Fibroblast of skin of right quadriceps (primary cell): ENCODE data around the gene SIRPB2.
A peak's percentile ranks its signal among the peaks of the same experiment; 100 is the strongest.
"Not testable (repeated sequence)": the region's sequence is repeated elsewhere in the genome, so short reads cannot be mapped to it uniquely, and the experiment has no call there.

Experiments used
- DNase-seq: peaks from one replicate; pipeline ENCODE4 v3.0.0-alpha.2; 2013

SIRPB2 gene

DNA sequence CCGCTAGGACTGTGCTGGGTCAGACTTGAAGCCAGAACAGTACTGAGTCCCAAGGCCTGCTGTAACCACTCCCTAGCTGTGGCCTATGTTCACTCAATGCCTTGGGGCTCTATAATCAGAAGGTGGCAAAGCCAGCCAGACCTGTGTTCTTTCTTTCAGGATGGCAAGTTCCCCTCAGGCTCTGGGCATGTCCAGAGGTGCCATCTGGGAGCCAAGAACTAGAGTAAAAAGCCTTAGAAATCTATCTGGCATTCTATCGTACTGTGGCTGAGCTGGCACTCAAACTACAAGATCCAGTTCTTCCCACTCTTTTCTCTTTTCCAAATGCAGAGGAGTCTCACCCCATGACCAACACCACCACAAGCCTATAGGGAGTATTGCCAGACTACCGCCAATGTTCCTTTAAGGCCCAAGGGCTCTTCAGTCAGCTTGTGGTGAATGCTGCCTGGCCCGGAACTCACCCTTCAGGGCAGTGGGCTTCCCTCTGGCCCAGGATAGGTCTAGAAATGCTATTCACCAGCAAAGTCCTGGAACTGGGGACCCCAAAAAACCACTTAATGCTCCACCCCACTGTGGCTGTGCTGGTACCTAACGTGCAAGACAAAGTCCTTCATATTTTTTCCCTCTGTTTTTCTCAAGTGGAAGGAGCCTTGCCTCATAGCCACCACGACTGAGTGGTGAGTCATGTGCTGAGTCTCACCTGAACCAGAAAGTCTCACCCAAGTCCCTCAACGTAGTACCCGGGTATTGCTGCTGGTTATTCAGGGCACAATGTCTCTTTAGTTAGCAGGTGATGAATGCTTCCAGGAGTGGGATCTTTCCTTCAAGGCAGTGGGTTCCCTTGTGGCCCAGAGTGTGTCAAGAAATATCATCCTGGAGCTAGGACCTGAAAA is 8.6 kb upstream of the SIRPB2 start:
- DNase-seq = no peak

DNA sequence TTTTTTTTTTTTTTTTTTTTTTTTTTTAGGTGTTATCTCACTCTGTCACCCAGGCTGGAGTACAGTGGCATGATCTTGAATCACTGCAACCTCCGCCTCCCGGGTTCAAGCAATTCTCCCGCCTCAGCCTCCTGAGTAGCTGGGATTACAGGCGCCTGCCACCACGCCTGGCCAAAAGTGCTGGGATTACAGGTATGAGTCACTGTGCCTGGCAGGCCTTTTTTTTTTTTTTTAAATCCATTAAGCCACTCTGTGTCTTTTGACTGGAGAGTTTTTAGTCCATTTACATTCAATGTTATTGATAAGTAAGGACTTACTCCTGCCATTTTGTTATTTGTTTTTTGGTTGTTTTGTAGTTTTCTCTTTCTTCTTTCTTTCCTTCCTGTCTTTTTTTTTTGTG is 6.2 kb upstream of the SIRPB2 start:
- DNase-seq = not testable (repeated sequence)

DNA sequence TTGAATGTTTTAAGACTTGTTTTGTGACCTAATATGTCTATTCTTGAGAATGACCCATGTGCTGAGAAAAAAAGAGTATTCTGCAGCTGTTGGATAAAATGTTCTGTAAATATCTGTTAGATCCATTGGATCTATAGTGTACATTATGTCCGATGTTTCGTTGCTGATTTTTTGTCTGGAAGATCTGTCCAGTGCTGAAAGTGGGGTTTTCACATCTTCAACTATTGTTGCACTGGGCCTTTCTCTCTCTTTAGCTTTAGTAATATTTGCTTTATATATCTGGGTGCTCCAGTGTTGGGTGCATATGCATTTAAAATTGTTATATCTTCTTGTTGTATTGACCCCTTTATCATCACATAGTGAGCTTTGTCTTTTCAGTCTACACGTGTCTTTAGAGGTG is 5.7 kb upstream of the SIRPB2 start:
- no peak for DNase-seq

DNA sequence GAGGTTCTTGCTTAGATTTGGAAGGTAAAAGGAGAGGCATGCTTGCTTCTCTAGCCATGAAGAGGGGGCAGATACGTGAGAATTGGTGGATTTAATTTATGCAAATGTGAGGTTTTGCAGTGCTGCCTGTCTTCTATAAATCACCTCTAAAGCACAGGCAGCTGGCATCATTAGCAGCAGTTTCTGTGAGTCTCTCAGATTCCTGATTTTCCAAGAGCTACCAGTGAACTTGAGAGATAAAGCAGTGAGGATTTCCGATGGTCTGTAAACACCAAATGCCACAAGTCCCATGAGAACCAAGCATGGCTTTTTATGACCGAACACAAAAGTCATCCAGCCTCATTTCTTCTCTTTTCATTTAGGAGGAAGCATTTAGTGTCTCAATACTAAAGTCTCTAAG is 3.2 kb upstream of the SIRPB2 start:
- no peak for DNase-seq

DNA sequence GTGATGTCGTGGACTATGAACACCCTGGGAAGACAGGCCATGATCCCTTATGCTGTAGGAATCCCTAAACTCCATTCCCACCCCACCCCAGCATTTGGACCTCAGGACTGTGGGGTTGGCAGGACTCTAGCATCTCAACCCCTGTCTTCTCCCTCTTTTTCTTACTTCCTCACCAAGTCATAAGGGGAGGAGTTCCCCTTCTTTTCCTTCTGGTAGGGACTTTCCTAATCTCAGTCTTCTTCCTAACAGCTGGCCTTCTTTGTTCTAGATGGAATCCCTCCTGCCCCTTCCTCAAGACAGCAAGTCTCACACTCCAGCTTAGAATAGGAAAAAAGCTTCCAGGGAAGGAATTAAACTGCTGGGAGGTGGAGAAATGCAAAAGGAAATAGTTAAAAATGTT is 2.3 kb upstream of the SIRPB2 start:
- DNase-seq = no peak

DNA sequence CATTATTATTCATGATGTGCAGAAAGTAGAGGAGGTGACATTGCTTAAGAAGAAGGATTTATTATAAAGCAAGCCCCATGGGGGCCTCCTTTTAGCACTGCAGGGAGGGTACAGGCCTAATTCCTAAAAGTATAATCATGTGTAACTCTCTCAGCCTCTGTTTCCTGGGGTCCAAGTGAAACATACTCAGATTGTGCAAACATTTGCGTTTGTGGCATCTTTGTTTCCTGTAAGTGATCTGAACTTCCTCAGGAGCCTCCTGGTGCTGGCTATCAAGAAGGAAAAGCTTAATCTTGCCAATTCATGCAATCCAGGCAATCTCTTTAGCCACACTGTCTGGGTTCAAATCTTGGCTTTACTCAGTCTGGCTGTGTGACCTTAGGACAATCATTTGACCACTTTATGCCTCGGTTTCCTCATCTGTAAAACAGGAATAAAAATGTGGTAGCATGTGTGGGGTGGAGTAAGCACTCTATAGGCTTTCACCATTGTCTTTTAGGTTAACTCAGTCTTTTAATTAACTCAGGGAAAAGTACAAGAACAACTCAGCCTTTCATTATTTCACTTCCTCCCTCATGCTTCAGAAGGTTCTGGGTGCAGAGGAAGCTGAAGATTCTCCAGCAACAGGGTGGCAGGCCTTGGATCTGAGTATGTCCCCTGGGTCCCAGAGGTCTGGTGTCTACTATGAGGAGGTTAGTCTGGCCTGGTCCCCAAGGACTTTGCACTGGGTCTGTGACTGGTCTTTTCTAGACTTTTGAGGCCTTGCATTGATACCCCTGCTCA is 831 bp upstream of the SIRPB2 start:
- DNase-seq = no peak

DNA sequence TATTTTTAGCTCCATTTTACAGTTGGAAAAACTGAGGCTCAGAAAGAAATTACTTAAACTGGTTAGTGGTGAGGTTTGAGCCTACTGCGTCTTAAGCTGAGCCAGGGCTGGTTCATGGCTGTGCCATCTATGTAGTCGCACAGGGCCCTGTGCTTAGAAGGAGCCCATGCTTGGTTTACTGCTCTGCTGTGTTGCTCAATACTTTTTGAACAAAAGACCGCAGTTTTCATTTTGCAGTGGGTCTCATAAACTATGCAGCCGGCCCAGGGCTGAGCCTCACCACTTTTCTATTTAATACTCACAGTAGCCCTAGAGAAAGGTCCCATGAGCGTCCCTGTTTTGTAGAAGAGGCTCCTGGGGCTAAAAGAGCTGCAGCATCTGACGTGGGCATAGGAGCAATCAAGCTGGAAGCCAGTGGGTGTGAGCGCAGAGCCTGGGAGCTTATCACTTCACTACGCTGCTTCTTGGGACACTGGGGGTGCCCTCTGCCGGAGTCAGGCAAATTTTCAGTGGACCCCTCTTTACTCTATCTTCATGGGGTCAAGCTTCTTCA is 501 bp downstream of the SIRPB2 start:
- no peak for DNase-seq

DNA sequence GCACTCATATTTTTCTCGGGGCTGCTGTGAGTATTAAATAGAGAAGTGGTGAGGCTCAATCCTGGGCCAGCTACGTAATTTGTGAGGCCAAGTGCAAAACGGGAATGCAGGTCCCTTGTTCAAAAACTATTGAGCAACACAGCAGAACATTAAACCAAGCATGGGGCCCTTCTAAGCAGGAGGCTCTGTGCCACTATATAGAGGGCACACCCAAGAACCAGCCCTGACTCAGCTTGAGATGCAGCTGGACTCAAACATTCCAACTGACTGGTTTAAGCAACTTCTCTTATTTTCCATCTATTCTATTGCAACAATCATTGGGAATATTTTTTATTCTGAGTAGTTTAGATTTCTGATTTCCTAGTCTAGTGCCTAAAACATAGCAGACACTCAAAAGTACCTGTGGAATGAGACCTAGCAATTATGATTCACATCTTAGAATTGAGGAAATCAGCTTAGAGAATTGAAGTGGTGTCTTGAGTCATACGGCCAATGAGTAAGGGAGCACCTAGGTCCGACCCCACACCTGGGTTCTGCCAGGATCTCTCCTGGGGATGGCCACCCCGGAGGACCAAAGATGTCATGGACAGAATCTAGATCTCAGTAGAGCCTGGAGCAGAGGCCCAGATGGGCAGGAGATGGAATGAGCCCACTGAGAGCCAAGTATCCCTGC is 1.3 kb downstream of the SIRPB2 start:
- DNase-seq = no peak

DNA sequence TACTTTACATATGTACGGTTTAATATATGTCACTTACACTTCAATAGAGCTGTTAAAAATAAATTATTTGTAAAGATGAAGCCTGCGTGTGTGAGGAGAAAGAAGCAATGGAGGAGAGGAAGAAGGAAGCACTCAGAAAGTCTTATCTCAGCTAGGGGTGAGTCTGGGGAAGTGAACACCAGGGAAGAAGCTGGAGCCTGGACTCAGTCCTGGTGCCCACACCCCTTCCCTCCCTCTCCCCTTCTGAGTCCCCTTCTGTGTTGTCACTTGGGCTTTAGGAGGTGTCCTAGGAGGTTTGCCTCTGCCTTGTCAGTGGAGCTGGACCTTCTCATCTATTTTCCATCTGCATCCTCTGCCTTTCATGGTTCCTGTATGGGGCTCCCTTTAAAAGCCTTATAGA is 1.9 kb downstream of the SIRPB2 start:
- no peak for DNase-seq

DNA sequence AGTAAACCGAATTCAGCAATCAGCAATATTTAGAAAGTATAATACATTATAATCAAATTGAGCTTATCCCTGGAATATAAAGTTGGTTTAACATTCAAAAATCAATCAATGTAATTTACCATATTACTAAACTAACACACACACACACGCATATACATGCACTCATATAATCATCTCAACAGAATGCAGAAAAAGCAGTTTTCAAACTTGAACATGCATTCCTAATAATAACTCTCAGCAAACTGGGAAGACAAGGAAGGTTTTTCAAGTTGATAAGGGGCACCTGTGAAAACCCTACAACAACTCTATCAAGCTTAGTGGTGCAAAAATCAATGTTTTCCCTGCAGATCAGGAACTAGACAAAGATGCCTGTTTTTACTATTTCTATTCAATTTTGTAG is 4.7 kb downstream of the SIRPB2 start:
- DNase-seq = no peak

DNA sequence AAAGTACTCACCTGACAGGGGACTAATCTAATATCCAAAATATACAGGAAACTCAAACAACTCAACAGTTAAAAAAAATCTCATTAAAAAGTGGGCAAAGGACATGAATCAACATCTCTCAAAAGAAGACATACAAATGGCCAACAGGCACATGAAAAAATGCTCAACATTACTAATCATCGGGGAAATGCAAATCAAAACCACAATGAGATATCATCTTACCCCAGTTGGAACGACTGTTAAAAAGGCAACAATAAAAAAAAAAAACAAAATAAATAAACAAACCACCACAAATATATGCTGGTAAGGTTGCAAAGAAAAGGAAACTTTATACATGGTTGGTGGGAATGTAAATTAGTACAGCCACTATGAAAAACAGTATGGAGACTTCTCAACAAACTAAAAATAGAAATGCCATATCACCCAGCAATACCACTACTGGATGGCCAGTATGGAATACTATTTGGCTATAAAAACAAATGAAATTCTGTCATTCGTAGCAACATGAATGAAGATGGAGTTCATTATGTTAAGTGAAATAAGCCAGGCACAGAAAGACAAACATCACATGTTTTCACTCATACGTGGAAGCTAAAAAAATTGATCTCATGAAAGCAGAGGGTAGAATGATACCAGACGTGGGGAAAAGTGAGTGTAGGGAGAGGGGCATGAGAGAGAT is 6.6 kb downstream of the SIRPB2 start:
- DNase-seq = no peak

DNA sequence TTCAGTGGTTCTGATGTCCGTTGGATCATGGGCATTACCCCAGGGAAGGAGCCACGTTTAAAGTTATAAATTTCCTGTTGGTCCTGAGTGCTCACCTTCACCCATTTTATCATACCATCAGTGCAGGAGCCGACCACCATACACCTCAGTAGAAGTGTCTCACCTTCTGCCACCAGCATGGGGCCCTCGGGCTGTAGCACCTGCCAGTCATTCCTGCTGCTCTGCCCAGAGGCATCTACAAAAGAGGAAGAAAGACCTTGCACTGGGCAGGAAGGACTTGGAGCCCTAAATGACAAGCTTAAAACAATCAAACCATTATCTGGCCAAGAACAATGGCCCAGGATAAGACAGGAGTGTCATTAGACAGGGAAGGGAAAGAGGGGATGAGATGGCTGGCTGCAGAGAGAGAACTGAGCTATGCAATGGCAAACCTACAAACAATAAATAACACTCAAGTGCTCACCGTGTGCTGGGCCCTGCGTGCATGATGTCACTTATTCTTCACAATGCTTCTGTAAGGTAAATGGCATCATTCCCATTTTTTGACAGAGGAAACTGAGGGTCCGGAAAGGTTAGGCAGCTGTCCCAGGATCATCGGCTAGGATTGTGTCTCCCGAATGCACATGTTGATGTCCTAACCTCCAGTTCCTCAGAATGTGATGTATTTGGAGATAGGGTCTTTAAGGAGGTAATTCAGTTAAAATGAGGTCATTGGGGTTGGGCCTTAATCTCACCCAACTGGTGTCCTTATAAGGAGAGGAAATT is 11.2 kb downstream of the SIRPB2 start:
- no peak for DNase-seq

DNA sequence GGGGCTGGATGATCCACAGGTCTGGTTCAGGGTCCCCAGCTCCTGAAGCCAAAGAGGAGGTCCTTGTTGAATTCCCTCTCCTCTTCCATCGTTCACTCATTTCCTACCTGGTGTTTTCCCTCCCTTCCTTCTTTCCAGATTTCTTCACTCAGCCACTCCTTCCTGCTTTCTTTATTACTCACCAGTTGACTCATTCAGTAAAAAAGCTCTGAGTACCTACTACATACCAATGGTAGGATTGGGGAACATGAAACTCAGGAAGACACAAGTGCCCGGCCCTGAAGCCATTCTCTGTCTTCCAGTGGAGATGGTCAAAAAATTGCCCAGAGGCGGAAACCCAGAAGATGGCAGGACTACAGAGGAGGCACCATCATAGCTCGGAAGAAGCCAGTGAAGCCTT is 12.7 kb downstream of the SIRPB2 start:
- DNase-seq = peak; percentile 28

DNA sequence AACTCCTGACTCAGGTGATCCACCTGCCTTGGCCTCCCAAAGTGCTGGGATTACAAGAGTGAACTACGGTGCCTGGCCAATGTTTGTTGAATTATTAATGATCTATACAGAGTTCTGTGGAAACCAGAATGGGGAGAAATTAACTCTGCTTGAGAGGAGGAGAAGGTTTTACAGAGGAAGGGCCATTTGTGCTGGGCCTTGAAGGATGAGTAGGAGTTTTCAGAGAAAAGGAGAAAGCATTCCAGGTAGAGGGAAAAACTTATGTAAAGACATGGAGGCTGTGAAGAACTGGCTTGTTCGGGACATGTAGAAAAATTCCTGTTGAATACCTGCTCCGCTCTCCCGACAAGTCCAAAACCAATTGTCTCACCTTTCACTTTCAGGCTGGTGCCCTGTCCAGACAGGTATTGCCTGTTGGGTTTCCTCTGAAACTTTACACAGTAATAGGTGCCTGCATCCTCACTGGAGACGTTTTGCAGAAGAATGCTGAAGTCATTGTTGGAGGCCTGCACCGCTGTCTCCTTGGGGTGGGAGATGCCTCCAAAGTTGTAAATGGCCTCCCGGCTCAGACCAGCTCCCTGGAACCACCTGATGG is 13.2 kb downstream of the SIRPB2 start:
- no peak for DNase-seq

DNA sequence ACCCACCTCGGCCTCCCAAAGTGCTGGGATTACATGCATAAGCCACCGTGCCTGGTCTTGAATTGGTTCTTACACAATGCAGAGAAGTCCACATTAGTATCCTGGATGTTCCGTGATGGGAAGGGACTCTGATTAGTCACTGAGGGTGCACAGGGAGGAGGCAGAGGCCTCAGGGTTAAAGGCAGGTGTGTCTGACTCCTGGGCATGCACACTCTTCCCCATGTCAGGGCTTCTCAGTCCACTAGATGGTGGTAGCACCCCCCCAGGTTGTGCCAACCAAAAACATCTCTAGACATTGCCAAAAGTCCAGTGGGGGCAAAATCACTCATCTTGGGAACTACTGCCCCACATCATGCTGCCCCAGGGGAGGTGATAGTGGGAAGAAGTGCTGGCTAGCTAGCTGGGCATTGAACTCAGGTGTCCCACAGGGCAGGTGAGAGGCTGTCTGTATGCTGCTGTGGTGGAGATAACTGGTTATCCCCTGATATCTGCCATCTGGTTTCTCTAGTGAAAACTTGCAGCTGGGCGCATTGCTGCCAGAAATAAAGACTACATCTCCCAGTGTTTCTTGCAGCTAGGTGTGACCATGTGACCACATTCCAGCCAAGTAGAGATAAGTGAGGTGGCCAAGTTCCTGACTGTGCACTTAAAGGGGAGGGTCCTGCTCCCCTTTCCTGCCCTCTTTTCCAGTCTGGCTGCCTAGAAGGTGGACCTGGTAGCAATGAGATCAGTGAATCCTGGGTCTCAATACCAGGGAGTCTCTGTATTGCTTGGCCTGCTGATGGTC is 16.2 kb downstream of the SIRPB2 start:
- no peak for DNase-seq

DNA sequence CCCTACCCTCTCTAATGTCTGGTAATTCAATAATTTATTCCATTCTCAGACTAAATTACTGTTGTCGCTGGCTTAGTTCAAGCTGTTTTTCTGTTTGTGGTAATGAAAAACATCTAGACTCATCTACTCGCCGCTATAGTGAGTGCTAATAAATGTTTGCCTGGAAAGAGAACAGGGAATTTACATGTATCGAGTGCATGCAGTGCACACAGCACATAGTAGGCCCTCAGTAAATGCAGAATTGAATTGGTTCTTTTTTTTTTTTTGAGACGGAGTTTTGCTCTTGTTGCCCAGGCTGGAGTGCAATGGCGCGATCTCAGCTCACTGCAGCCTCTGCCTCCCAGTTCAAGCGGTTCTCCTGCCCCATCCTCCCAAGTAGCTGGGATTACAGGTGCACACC is 16.9 kb downstream of the SIRPB2 start:
- DNase-seq = no peak

DNA sequence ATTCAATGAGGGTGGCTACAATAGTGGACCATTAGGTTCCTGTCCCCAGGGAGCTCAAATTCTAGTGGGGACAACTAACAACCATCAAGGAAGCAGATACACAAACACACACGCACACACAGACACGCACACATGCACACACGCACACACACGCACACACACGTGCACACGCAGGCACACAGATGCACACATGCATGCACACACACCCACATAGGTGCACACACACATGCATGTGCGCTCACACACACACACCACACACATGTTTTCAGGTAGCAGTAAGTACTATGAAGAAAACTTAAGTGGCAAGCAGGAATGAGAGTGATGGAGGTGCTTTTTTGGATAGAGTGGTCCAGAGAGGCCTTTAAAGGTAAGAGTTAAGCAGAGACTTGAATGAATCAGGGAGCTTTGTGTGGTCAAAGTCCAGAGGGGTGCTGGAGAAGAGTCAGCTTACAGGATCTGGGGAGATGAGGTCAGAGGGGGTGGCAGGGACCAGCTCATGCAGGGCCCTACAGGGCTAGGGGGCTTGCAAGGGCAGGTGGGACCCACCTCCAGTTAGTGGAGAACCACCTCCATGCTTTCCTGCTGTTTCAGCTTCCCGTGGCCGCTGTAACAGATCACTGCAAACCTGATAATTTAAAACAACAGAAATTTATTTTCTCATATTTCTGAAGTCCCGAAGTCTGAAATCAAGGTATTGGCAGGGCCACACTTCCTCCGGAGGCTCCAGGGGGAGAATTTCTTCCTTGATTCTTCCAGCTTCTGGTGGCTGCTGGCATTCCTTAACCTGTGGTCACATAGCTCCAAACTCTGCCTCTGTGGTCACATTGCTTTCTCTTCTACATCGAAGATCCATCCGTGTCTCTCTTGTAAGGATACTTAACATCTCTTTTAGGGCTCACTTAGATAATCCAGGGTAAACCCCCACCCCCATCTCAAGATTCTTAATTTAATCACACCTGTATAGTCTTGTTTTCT is 17.7 kb downstream of the SIRPB2 start:
- no peak for DNase-seq

DNA sequence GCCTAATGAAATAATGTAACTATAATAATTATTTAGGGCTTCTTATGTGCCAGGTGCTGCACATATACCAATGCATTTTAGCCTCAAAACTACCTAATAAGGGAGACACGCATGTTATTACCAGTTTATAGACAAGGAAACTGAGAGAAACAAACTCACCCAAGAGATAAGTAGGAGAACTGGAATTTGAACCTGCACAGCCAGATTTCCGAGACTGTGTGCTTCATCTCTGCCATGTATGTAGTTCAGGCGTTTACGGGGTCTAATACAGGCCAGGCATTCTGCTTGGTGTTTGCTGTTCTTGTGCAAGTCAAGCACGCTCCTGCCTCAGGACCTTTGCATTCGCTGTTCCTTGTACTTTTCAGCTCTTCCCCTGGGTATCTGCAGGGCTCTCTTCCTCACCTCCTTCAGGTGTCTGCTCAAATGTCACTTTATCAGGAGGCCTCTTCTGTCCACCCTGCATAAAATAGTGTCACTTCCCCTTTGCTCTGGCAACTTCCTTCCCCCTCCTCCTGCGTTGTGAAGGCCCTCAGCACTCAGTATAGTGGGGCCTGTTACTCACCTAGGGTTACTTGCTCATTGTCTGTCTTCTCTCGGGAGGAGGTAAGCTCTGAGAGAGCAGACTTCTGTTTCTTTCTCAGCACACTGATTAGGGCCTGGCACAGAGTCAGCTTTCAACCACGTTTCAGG is 18.5 kb downstream of the SIRPB2 start:
- no peak for DNase-seq

DNA sequence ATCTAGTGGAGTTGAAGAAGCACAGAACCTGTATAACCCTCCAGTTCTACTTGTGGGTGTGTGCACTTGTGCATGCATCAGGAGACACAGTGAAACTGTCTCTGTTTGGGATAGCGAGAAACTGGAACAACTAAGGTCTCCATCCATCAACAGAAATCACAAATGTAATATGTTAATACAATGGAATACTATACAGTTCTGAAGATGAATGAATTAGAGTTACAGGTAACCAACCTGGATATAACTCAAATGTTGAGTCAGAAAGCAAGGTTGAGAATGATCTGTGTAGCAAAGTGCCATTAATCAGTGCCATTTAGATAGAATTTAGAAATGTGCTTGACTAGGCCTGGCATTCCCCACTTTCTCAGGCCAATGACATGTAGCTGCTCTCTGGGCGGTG is 20.0 kb downstream of the SIRPB2 start:
- no peak for DNase-seq
